Stimulated activated CD8-positive, alpha-beta memory T cell treated with anti-CD3 and anti-CD28 coated beads, Interleukin-7, amount 100 ng/mL, for 1 hour (primary cell): ENCODE results near the gene INPP4A.
A peak's percentile ranks its signal among the peaks of the same experiment; 100 is the strongest.

Experiments
- DNase-seq, 2 donors: peaks; one replicate each; pipeline ENCODE4 v3.0.0-alpha.2; 2020; ENCODE audit warnings: low read depth in 2 of 2

INPP4A gene

GRCh38 chr2:98496750-98497493 lies 52.3 kb downstream of the INPP4A start:
- no peak for DNase-seq

GRCh38 chr2:98498703-98499440 lies 54.2 kb downstream of the INPP4A start:
- DNase-seq, result no peak

DNA sequence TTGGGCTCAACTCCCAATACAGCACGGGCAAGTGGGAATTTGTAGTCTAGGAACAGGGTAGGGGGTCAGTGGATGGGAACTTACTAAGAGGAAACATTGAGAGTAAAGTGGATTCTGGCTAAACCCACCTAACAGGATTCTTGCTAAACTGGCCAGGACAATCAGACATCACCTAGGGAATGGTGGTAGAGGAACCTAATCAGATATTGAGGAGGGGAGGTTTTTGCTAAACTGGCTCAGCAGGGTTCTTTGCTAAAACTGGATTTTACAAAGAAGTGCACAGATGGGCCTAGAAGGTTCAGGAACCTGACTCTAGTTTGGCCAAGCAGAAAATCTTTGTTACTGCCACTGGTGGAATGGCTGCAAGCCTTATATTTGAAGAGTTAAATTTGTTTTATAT lies 55.9 kb downstream of the INPP4A start:
- no peak for DNase-seq

DNA sequence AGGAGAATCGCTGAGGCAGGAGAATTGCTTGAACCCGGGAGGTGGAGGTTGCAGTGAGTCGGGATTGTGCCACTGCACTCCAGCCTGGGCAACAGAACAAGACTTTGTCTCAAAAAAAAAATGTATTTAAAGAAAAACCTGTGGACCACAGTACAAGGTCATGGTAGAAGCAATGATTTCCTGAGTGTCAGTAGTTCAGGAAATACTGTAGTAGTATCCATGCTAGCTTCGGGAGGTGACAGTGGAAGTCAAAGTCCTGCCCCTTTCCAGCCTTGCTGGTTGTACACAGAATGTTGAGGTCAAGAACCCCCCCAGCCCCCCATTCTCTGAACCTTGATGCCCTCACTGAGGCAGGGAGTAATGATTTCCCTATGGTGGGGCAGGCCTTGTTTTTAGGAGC lies 56.6 kb downstream of the INPP4A start:
- DNase-seq, result no peak

DNA sequence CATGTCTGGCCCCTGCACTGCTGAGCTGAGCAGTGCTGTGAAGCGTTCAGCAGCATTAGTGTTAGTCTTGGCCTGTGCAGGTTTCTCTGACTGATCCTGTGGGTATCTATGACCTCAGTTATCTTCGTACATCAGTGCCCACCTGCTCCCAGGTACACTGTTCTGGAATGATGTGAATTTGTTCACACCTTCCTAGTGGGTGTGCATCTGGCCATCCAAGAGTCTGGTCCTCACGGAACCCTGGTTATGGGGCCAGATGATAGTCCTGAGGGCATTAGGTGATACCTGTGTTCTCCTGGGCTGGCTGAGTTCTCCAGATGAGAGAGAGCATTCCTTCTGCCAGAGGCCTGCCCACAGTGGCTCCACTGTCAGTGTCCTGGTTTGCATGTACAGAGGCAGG lies 57.2 kb downstream of the INPP4A start:
- no peak for DNase-seq

DNA sequence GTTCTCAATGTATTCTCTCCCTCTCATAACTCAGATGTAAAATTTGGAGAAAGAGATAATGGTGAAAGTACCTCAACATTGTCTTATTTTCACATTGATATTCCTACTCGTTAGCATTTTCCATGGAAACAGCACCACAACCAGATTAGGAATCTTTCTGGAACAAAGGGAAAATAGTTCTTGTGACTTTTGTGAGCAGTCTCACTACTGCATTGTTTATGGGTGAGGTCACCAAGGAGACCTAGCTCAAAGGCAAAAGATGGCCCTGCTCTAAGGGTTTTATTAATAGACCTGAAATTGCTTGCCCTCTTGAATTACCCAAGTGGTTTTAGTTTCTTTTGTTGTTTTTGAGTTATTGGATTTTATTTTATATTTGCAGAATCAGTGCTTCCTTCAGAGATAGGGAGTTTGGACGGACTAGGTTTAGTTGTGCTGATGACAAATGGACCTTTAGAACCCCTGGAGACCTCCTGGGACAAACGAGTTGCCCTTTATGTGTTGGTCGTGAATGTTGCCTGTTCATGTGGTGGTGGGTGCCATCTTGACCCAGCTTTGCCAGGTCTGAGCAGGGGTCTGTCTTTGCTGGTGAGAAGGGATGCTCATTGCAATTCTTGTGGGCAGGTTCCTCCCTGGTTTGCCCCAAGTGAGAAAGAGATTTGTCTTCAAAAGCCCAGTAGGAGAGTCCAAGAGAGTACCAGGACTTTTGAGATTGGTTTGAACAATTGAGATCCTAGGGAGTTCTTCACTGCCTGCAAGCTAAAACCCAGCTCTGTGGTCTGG lies 58.1 kb downstream of the INPP4A start:
- no peak for DNase-seq

DNA sequence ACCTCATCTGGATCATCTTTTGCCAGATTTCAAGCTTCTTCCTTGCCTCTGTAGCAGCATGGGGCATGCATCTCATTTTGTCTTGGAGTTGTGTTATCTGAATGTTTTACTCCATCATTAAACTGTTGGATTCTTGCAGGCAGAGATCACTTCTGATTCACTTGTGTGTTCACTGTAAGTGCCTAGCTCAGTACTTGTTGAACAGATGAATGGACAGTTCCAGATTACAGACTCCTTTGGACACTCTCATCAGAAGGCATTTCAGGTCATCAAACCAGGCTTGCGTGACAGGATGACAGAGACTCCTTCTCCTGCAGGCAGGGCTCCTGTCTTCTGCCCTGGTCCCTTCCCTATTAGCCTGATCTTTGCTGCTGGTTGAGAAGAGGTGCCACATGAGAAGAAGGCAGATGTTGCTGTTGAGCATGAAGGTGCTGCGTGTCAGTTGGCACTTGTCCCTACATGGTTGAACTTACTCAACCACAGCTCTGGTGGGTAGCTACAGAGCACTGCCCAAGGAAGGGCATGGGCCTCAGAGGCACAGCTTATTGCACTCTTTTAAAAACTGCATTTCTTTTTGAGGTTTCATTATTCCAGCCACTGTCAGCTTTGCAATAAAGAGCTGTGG lies 58.9 kb downstream of the INPP4A start:
- no peak for DNase-seq

DNA sequence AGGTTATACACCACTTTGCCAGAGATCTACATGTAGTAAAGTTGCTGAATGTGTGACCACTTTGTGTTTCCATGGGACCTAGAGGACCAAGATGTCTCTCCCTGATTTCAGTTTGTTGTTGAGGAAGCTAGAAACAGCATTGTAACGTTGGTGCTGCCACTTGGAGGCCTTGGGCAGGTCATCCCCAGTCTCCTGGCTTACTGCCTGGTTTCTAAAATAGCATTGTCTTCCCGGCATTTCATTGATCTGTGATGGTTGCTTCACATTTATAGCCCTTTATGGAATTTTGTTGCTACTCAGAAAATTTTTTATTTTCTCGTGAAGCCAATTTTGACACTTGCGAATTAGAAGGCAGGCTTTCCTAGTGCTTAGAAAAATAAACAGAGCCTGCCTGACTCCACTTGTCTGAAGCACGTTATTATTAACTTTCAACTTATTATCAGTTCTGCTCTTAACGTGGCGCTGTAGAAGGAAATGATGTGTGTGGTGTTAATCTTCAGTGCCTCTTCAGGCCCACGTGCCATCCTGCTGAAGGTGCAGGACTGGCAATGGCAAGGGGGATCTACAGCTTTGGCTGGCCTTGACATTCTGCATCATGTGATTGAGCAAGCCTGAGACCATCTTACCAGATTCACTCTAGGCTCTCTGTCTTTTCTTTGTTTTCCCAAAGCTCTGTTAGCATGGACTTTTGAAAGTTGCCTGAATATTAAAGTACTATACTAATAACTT lies 59.9 kb downstream of the INPP4A start:
- DNase-seq, result no peak

DNA sequence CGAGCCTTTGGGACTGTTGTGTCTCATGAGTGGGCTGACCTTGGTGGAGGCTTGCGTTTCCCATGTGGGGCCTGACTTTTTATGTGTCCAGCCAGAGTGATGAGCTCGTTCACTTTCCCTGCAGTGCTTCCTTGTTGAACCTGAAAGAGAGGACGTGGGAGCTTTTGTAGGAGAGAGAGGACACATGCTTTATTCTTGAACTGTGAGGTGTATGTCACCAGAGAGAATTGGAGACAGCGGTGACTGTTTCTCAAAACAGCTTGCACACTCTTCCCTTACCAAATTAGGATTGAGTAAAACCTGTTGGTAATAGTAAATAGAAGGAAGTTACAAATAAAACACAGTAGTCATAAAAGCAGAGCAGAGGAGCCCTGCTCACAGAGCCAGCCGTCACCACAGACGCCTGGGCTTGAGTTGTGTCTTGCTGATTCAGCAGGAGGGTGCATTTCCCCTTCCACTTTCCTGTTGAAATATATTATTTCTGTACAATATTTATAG lies 60.7 kb downstream of the INPP4A start:
- DNase-seq, result no peak

- DNase-seq, result no peak
These were observed 61.5 kb downstream of the INPP4A start for GRCh38 chr2:98505971-98506664.

GRCh38 chr2:98506881-98507280 lies 62.2 kb downstream of the INPP4A start:
- no peak for DNase-seq

- DNase-seq, result no peak
These were observed 62.8 kb downstream of the INPP4A start for GRCh38 chr2:98507461-98507860.

DNA sequence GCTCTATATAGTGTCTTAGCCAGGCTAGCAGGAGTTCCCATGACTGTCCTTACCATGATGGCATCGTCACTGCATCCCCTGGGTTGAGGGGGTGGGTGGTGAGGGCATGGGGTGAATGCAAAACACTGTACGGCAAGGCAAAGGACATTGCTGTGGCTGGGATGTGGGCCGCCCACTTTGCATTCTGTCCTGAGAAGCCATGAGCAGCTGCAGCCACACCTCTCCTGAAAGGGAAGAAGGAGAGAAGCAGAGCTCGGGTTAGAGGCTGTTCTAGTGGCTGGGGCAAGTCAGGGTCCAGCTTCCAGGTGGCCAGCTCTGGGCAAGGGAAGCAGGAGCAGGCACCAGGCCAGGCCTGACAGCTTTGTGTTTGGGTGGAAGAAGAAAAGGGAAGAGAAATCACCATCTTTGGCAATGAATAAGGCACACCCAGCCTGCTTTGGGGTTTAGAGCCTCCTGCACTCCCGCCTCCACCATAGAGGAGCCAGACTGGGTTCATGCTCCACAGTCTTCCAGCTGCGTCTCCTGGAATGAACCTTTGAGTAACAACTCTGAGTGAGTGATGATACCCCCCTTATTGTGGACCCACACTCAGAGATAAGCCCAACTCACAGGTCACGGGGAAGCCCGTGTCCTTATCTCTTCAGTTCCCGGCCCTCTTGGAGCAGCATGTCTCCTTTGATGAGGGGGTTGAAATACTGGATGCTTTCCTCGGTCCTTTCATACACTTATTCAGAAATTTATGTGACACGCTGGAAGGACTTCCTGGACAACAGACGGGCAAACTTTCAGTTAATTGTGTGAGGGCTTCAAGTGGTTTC lies 63.4 kb downstream of the INPP4A start:
- DNase-seq, result no peak

DNA sequence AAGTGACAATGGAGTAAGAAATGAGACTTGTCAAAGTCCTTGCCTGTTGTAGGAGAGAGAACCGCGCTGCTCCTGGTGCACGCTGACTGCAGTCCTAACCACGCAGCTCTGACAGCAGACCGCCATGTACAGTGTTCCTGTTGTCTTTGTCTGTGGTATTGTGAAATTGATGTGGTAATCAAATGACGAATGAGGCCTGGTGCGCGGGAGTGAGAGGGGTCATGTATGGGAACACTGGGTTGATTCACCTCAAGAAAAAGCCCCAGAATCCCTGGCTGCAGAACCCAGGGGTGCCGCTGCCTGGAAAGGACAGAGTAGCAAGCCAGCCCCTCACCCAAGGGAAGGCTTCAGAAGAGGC lies 64.0 kb downstream of the INPP4A start:
- peak in 1 of 2 donors; percentile 15 for DNase-seq

- no peak for DNase-seq
These were observed 65.1 kb downstream of the INPP4A start for GRCh38 chr2:98509542-98510321.

DNA sequence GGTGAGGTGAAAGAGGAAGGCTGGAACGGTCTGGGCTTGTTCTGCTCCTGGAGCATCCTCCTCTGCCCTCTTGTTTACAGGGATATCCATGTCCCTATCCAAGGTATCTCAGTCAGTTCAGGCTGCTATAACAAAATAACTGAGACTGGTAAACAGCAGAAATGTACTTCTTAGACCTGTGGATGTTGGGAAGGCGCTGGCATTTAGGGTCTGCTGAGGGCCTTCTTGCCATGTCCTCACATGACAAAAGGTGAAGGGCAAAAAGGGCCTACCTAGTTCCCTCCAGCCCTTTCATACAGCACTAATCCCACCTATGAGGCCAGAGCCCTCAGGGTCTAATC lies 65.6 kb downstream of the INPP4A start:
- DNase-seq, result no peak

DNA sequence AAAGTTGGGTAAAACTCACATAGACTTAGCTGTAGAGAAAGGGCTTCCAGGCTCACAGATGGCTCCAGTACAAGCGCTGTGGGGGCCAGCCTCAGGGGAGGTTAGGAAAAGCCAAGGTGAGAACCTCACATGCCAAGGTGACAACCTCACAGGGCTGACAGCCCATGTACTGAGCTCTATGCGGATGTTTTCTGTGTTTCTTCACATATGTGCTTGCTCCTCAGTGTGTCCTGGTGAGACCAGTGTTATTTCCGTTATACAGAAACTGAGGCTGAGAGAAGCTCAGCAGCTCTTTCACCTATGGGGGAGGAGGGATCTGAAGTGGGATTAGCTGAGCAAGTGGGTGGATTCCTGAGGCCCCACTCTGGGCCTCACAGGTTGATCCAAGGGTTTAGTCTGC lies 67.3 kb downstream of the INPP4A start:
- no peak for DNase-seq

- DNase-seq, result no peak
These were observed 68.0 kb downstream of the INPP4A start for GRCh38 chr2:98512699-98513098.

- no peak for DNase-seq
These were observed 69.5 kb downstream of the INPP4A start for GRCh38 chr2:98514096-98514639.
